ENCODE data around the gene TLK1. TPM values are rescaled to one million over a fixed set of nuclear protein-coding genes. Genes with fewer than 3 reads are reported as not detected.

Gene TLK1
- total and polyA plus RNA-seq, 4 donors = 8.5 to 54.4 (median 27.3) TPM

- Histone ChIP-seq H3K27me3 (ENCODE audit: control insufficient read depth in 3 of 3, insufficient read depth in 3 of 3, low read length in 2 of 3) (no peaks in the 10 kb centered on the region), H3K36me3 (ENCODE audit: control insufficient read depth in 4 of 4, insufficient read depth in 4 of 4, low read length in 4 of 4) (no peaks in the 10 kb centered on the region), H3K9ac (ENCODE audit: insufficient read depth in 1 of 2, low read length in 2 of 2) (no peak overlapping the region), H3K4me3 (no peak overlapping the region), H3K4me1 (ENCODE audit: control insufficient read depth in 5 of 5, insufficient read depth in 5 of 5, low read length in 5 of 5) (no peaks in the 10 kb centered on the region), H3K9me3 (ENCODE audit: control insufficient read depth in 4 of 4, insufficient read depth in 3 of 4, low read length in 3 of 4) (peaks cover 0 to 5% (median 0%) of the 10 kb centered on the region in 4 donors), H3K27ac (ENCODE audit: low read depth in 1 of 2, low read length in 1 of 2) (no peak overlapping the region)
- no peak for DNase-seq
- no peak for ATAC-seq (ENCODE audit: insufficient read depth, low FRiP score)
- no peak for TF ChIP-seq CTCF (IDR thresholded peaks at IDR 0.05; ENCODE audit: control extremely low read depth, extremely low read depth)
- WGBS, 2 donors = 96 to 97% methylated on average over 2 of the region's 2 CpGs
Measured at GRCh38 chr2:171206422-171207115, 45.9 kb upstream of the TLK1 start.

GRCh38 chr2:171205551-171205950 lies 44.9 kb upstream of the TLK1 start:
- WGBS, 2 donors = 96% methylated on average over 2 of the region's 2 CpGs

DNA sequence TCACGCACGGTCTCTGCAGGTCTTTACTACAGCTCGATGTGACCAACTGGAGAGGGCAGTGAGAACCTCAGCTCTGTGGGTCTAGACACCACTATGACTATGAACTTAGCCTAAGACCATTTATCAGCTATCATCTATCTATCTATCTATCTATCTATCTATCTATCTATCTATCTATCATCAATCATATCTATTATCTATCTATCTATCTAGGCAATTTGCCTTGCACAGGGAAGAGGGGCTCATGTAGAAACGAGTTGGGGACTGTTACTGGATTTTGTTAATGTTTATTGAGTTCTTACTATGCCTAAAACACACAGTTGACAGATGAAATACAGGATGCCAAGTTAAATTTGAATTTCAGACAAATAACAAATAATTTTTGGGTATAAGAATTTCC lies 41.1 kb upstream of the TLK1 start:
- DNase-seq = no peak
- Histone ChIP-seq H3K4me3 (no peak overlapping the region), H3K36me3 (ENCODE audit: control insufficient read depth in 4 of 4, insufficient read depth in 4 of 4, low read length in 4 of 4) (no peaks in the 10 kb centered on the region), H3K4me1 (ENCODE audit: control insufficient read depth in 5 of 5, insufficient read depth in 5 of 5, low read length in 5 of 5) (no peaks in the 10 kb centered on the region), H3K9ac (ENCODE audit: insufficient read depth in 1 of 2, low read length in 2 of 2) (no peak overlapping the region), H3K27ac (ENCODE audit: low read depth in 1 of 2, low read length in 1 of 2) (no peak overlapping the region), H3K27me3 (ENCODE audit: control insufficient read depth in 3 of 3, insufficient read depth in 3 of 3, low read length in 2 of 3) (no peaks in the 10 kb centered on the region), H3K9me3 (ENCODE audit: control insufficient read depth in 4 of 4, insufficient read depth in 3 of 4, low read length in 3 of 4) (peaks cover 0 to under 1% (median 0%) of the 10 kb centered on the region in 4 donors)
- WGBS, 2 donors = 82 to 88% methylated on average over 4 of the region's 4 CpGs
- no peak for ATAC-seq (ENCODE audit: insufficient read depth, low FRiP score)
- no peak for TF ChIP-seq CTCF (IDR thresholded peaks at IDR 0.05; ENCODE audit: control extremely low read depth, extremely low read depth)

More at GRCh38 chr2:171205551-171205950, 44.9 kb upstream of the TLK1 start:
- H3K4me3 ChIP-seq = no peak overlapping the region
- no peaks in the 10 kb centered on the region for H3K36me3 ChIP-seq (ENCODE audit: control insufficient read depth in 4 of 4, insufficient read depth in 4 of 4, low read length in 4 of 4)
- peaks cover 0 to 5% (median 0%) of the 10 kb centered on the region in 4 donors for H3K9me3 ChIP-seq (ENCODE audit: control insufficient read depth in 4 of 4, insufficient read depth in 3 of 4, low read length in 3 of 4)
- H3K4me1 ChIP-seq (ENCODE audit: control insufficient read depth in 5 of 5, insufficient read depth in 5 of 5, low read length in 5 of 5) = no peaks in the 10 kb centered on the region
- ATAC-seq (ENCODE audit: insufficient read depth, low FRiP score) = no peak
- H3K27me3 ChIP-seq (ENCODE audit: control insufficient read depth in 3 of 3, insufficient read depth in 3 of 3, low read length in 2 of 3) = no peaks in the 10 kb centered on the region
- H3K27ac ChIP-seq (ENCODE audit: low read depth in 1 of 2, low read length in 1 of 2) = no peak overlapping the region
- H3K9ac ChIP-seq (ENCODE audit: insufficient read depth in 1 of 2, low read length in 2 of 2) = no peak overlapping the region
- no peak for DNase-seq
- no peak for TF ChIP-seq CTCF (IDR thresholded peaks at IDR 0.05; ENCODE audit: control extremely low read depth, extremely low read depth)

- WGBS, 2 donors = 57 to 74% methylated on average over 1 of the region's 1 CpG
- ATAC-seq (ENCODE audit: insufficient read depth, low FRiP score) = no peak
- no peaks in the 10 kb centered on the region for H3K9me3 ChIP-seq (ENCODE audit: control insufficient read depth in 4 of 4, insufficient read depth in 3 of 4, low read length in 3 of 4)
- no peaks in the 10 kb centered on the region for H3K4me1 ChIP-seq (ENCODE audit: control insufficient read depth in 5 of 5, insufficient read depth in 5 of 5, low read length in 5 of 5)
- DNase-seq = peak; percentile 44 to 79 (median 77)
- H3K27ac ChIP-seq (ENCODE audit: low read depth in 1 of 2, low read length in 1 of 2) = no peak overlapping the region
- no peaks in the 10 kb centered on the region for H3K36me3 ChIP-seq (ENCODE audit: control insufficient read depth in 4 of 4, insufficient read depth in 4 of 4, low read length in 4 of 4)
- no peak overlapping the region for H3K4me3 ChIP-seq
- no peaks in the 10 kb centered on the region for H3K27me3 ChIP-seq (ENCODE audit: control insufficient read depth in 3 of 3, insufficient read depth in 3 of 3, low read length in 2 of 3)
- H3K9ac ChIP-seq (ENCODE audit: insufficient read depth in 1 of 2, low read length in 2 of 2) = no peak overlapping the region
- no peak for TF ChIP-seq CTCF (IDR thresholded peaks at IDR 0.05; ENCODE audit: control extremely low read depth, extremely low read depth)
Measured at GRCh38 chr2:171201271-171201670, 40.6 kb upstream of the TLK1 start.

Data from lung (tissue), 12 donors.